Right hindlimb (tissue), 1 donor: ENCODE measurements around the gene LCN6.
"Not testable (repeated sequence)": the region's sequence is repeated elsewhere in the genome, so short reads cannot be mapped to it uniquely, and the experiment has no call there.

Experiments
- DNase-seq: peaks from one replicate; pipeline ENCODE4 v3.0.0-alpha.2; 2018

Gene LCN6

DNA sequence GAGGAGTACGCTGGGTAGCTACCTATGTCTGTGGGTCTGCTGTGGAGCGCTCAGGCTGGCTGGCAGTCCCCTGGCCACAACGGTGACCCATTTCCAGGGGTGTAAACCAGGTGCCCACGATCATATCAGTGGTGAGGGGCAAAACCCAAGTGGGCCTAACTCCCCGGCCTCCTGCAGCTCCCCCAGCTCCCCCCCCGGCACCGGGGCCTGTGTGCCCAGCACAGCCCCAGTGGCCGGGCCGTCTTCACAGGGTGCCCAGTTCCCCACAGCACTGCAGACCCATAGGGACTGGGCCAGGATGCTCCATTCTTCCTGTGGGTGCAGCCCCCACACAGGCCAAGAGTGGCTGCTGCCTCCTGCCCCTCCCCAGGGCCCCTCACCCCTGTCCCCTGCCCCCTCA, 10.7 kb upstream of the LCN6 start:
- DNase-seq, result no peak

DNA sequence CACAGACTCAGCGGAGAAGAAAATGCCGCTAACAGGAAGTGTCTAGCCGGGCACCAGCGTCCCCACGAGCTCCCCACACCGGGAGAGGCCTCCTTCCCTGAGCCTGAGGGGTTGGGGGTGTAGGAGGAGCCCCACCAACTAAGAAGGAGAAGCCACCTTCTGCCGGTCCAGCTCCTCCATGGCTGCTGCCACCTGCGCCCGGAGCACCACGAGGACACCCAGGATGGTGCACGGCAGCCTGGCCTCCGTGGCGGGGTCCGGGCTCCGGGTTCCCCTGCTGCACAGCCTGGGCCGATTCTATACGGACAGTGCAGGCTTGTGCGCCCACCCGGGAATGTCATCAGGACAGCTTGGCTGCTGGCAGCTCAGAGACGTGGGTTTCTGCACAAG, 9.4 kb upstream of the LCN6 start:
- no peak for DNase-seq

DNA sequence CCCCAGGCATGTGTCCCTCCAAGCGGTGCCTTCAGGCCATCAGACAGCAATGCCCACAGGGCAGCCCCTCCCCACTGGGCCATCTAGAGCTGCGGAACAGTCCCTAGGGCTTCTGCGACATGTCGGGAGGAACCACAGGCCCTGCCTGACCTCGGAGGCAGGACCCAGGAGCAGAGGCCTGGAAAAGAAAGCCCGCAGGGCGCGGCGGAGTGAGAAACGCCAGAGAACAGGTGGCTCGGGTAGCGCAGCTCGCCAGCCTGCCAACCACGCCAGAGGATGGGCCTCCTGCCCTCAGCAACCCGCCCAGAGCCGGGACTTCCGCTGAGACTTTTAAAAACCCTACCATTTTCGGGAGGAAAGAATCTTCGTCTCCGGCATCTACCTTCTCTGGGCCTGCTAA, 9.0 kb upstream of the LCN6 start:
- DNase-seq, result no peak

DNA sequence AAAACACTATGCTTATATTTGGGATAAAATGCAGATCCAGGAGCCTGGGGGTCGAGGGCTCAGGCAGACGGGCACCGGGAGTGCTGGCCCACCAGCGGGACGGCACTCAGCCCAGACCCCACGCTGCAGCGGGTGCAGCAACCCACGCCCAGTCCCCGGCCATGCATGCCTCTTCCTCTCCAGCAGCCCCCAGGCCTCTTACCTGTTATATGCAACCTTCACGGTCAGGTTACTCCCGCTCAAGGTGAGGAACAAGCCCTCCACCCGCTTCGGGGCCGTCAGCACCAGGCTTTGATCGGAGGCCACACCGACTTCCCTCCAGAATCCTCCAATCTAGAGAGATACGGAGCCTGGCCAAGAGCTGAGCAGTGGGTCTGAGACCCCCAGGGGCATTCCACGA, 8.5 kb upstream of the LCN6 start:
- DNase-seq, result no peak

DNA sequence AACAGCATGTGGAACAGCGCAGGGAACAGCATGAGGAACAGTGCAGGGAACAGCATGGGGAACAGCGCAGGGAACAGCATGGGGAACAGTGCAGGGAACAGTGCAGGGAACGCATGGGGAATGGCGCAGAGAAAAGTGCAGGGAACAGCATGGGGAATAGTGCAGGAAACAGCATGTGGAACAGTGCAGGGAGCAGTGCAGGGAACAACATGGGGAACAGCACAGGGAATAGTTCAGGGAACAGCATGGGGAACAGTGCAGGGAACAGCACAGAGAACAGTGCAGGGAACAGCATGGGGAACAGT, 7.8 kb upstream of the LCN6 start:
- no peak for DNase-seq

DNA sequence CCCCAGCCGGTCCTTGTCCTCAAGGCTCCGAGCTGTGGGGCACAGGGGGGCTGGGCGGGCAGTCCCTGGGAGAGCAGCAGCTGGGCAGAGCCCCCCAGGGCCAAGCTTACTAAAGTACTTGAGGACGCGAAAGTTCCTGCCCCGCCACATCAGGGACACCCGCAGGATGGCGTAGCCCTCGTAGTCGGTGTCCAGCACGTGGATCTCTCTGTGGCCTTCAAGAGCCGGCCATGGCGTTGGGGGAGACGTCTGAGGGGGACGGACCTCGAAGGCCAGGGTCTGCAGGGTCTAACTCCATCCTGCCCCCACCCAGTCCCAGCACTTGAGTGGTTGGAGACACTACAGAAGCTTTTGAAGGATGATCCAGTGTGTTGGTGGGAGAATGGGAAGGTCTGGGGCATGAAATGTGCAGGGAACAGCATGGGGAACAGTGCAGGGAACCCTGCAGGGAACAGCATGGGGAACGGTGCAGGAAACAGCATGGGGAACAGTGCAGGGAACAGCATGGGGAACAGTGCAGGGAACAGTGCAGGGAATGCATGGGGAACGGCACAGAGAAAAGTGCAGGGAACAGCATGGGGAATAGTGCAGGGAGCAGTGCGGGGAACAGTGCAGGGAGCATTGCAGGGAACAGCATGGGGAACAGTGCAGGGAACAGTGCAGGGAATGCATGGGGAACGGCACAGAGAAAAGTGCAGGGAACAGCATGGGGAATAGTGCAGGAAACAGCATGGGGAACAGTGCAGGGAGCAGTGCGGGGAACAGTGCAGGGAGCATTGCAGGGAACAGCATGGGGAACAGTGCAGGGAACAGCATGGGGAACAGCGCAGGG, 7.2 kb upstream of the LCN6 start:
- DNase-seq, result not testable (repeated sequence)

DNA sequence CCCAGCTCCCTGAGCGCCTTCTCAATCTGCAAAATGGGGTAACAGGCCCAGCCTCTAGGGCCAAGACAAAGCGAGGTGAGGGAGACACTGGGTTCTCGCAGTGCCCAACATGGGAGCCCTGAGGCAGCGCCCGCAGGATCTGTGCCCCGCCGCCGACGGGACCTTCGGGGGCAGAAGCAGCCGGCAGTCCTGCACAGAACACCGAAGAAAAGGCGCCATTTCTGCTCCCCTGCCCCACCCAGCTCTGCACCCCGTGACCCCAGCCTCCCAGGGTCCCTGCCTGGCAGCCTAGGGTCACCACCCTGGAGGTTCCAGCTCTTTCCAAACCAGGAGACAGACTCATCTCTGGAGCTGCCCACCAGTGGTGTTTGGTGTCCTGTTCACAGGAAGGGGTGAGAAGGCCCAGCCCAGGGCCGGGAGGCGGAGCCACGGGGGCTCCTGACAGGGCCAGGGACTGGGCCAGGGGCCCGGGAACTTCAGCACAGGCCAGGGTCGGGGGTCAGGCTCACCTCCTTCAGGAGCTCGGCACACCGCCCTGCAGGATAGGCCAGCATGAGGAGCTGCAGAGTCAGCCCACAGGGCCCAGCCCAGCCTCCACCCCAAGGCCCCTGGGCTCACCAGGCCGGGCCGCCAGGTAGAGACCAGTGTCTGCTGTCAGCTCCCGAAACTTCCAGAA, 6.4 kb upstream of the LCN6 start:
- no peak for DNase-seq

DNA sequence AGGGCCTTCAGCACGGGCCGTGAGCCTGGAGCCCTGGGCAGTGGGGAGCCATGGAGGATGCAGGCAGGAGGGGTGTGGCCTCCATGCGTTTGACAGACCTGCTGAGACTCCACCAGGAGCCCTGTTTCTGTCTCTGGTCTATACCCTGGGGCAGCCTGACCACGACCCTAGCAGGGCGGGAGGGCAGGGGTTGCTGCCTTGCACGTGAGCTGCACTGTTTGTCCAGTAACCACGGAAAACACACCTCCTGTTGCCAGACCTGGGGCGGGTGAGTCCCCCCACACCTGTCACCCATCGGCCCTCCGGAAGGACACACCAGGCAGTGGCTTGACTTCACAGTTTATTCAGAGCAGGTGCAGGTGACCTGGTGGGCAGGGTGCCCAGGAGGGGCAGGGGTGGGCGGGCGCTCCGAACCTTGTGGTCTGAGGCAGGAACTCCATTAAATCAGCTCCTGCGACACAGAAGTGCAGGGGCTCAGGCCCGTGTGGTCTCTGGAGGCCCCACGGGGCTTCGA, 5.8 kb upstream of the LCN6 start:
- no peak for DNase-seq

DNA sequence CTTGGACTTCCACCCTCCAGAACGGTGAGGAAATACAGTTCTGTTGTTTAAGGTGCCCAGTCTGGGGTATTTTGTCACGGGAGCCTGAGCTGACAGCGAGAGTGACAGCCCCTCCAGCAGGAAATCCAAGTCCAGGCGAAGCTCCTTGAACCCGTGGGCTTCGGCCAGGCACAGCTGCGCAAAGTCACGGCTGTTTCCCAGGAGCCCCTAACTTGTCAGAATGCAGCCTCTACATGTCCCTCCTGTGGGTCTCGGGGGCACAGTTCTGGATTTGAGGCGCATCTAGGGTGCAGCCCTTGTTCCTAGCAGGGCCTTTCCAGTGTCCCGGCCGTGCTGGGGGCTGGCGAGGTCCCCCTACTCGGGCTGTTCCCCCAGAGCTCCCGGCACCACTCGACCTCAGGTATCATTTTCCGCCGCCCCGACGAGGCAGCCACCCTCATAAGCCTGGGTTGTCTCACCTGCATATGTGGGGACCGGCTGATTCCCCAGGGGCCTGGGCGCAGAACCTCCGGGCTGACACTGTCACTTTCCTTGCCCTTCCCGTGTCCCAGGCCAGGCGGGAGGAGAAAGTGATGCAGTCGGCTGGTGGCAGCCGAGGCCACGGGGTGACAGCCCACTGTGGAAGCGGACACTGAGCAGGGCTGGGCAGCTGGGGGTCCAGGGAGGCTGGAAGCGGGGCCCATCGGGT, 5.2 kb upstream of the LCN6 start:
- DNase-seq, result no peak

DNA sequence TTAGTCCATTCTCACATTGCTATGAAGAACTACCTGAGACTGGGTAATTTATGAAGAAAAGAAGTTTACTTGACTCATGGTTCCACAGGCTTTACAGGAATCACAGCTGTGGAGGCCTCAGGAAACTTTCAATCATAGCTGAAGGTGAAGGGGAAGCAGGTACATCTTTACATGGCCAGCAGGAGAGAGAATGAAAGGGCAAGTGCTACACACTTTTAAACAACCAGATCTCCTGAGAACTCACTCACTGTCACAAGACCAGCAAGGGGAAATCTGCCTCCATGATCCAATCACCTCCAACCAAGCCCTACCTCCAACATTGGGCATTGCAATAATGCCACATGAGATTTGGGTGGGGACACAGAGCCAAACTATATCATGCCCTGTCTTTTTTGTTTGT, 3.5 kb upstream of the LCN6 start:
- no peak for DNase-seq

DNA sequence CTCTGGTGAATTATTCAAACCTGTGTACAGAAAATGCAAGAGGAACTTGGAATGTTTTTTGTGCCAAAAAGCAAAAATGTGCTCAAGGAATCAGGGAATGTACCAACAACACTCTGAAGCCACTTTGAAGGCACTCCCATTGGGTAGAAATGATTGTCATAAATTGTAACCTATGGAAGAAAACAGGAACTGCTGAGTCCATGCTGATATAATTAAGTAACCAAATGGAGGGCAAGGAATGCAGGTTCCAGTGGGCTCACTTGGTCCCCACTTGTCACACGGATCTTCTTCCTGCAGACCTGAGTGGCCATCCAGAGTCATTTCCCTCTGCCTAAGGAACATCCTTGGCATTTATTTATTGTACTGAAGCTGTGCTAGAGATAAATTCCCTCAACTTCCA, 2.9 kb upstream of the LCN6 start:
- DNase-seq, result no peak

DNA sequence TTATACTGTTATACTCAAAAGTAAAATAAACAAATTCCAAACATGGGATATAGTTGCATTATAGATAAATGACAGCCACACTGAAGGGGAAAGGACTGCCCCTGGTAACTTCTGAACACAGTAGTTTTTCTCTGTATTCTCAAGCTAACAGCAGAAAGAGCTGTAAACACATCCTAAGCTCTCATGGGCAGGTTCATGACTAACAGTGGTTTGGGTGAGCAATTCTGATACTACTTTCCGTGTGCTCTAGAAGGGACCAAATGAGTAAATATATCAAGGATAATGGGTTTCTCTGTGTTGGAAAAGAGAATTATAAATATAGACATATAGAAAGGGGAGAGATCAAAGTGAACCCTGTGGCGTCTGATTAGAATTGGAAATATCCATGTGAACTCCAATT, 2.2 kb upstream of the LCN6 start:
- no peak for DNase-seq

DNA sequence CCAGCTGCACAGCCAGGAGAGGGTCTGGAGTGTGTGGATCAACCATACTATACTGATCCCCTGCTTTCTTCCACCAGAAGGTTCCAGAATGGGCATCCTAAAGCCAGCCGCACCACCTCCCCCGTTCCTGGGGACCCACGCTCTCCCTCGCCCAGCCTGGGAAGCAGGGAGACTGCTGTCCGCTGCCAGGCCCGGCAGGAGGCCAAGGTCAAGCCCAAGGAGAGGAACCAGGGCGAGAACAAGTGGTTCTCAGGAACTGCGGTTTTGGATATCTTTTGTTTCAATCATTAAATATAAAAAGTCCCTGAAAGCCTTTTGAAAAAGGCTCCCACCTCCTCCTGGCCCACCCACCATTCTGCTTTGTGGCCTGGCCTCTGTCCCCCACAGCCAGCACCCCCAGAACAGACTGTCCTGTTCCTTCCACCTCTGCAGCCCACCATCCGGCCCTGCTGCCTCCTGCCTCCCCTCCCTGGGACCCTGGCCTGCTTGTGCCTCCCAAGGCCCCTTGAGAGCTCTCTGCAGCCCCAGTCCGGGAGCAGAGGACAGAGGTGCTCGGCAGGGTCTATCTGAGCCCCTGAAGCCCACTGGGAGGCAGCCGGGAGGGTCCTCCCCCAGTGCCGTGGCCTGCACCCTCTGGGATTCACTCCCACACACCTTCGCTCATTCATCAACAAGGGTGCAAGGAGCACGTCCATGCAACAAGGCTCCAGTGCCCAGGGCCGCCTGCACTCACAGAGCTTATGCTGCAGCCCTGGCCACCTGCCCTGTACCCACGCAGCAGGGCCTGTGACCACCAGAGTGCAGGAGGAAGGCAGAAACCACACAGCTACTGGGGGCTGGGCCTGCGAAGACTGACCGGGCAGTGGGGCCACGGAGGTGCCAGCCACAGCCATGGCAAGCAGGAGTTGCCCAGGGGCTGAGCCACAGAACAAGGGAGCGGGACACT, 614 bp upstream of the LCN6 start:
- no peak for DNase-seq

DNA sequence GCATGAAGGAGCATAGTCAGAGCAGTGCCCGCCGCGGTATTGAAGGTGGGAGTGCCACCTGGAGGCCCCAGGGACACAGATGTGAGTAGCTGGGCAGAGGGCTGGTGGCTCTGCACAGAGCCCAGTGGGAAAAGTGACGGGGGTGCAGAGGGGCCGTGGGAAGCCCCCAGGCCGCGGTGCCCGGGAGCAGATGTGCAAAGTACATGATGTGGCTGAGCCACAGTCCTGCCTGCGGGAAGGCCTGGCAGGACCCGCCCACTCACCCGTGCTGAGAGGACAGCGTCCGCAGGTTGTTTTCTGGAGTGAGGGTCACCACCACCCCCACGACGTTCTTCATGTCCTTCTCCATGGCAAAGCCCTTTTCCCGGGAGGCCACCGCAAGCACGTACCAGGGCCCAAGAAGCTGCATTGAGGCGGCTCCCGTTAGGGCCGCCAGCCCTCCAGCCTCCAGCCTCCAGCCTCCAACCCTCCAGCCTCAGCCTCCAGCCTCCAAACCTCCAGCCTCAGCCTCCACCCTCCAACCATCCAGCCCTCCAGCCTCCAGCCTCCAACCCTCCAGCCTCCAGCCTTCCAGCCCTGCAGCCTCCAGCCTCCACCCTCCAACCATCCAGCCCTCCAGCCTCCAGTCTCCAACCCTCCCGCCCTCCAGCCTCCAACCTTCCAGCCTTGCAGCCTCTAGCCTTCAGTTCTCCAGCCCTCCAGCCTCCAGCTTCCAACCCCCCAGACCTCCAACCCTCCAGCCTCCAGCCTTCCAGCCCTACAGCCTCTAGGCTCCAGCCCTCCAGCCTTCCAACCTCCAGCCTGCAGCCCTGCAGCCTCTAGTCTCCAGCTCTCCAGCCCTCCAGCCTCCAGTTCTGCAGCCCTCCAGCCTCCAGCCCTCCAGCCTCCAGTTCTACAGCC, 914 bp downstream of the LCN6 start:
- no peak for DNase-seq

DNA sequence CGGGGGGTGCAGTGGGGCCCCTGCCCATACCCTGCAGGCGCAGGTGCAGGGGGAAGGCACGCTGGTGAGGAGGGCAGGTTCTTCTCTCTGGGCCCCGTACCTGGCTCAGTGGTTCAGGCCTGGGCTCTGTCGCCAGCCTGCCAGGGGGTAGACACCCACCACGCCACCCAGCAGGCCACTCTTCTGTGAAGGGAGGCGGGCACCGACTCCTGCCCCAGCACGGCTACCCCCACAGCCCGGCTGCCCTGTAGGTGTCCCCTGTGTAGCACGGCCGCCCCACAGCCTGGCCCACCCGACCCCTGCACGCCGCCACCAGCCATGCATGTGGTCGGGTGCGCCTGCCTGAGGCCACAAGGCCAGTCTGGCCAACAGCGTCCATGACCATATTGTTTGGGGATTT, 1.7 kb downstream of the LCN6 start:
- no peak for DNase-seq

DNA sequence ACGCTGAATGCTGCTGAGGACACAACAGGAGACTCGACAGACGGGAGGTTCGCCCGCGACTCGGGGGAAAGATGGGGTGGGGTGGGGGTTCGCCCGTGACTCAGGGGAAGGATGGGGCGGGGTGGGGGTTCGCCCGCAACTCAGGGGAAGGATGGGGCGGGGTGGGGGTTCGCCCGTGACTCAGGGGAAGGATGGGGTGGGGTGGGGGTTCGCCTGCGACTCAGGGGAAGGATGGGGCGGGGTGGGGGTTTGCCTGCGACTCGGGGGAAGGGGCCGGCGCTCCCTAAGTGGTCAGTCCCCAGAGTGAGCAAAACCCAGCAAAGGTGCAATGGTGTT, 2.2 kb downstream of the LCN6 start:
- no peak for DNase-seq

DNA sequence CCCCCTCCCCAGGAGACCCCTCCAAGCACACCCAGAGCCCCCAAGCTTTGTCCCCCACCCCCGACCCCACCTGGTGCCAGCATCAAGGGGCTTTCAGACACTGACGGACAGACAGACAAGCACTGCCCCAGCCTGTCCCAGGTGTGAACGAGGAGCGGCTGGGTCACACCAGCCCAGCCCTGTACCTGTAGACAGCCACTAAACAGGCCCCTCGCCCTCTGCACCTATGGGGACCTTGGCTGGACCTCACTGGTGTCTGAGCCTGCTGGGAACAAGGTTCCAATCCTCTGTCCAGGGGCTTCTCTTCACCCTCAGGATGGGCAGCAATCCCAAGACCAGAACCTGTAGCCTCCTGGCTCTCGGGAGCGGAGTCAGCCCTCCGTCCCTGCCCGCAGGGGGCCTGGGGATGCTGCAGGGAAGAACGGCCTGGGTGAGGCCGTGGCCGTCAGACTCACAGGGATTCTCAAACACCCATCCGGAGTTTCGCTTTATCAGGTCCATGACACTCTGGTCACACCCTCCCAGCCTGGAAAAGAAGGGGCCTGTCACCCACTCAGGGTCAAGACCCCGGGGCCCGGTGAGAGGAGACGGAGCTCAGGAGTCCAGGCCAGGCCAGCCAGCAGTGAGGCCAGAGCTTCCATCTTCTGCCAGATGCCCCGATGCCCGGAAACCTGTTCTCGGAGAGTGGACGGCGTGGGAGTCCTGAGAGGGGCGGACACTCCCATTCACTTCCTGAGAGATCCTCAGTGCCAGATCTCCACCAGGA, 2.8 kb downstream of the LCN6 start:
- no peak for DNase-seq

DNA sequence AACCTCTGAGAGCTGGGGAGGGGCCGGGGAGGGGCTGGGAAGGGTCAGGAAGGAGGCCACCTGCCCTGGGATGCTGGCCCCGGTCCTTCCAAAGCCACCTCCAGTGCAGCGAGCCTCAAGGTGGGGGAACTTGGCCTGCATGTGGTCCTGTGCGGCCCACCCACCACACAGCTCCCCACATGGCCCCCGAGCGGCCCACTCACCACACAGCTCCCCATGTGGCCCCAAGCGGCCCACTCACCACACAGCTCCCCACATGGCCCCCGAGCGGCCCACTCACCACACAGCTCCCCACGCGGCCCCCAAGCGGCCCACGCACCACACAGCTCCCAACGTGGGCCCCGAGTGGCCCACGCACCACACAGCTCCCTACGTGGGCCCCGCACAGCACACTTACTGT, 3.6 kb downstream of the LCN6 start:
- no peak for DNase-seq

DNA sequence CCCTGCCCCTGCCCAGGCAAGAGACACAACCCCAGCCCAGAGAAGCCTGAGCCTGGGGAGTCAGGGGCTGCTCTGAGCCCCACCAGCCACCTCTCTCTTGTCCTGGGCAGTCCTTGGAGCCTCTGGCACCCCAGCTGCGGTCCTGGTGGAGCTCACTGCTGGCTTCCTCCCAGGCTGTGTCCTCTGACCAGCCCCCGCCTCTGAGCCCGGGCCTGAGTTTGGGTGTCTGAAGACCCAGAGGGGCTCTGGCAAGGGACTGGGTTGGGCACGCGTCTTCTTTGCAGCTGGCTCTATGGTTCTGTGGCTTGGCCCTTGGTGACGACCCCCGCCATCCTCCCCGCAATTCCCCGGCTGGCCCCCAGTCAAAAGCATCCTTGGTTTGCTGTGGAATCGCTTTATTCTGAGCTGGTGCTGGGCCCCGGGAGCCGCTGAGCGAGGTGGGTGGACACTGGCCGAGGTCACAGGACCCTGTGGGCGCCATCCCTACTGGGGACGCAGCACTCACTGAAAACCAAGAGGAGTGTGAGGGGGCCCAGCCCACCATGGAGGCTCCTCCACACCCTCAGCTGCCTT, 4.6 kb downstream of the LCN6 start:
- DNase-seq, result no peak

DNA sequence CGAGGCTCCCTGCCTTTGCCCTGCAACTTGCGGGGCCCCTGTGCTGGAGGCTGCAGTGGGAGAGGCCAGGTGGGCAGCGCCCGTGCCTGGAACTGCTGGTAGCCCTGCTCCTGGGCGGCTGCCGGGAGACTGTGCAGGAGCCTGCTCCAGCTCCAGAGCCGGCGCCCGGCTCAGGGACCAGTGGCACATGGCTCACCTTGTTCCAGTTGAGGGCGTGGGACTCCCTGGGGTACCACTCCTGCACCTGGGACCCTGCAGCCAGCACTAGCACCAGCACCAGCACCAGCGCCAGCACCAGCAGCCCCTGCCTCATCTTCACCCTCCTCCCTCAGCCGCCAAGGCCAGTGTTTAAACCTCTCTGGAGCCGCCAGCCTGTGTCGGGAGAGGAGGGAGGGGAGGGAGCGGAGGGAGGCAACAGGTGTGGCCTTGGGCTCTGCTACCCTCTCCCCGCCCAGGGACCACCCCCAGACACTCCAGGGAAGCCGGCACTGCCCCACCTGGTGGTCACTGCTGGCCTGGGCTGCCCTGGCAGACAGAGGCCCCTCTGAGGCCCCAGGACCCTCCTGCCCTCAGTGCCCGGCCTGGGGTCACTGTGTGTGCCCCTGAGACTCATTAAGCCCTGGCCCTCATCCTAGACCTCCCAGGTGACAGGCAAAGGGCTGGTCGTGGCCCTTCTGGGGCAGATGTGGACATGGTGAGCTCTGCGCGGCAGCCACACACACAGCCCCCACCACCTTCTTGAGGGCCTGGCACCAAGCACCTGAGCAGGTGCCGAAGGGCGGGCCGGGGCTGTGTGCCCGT, 5.5 kb downstream of the LCN6 start, which contains the start of gene LCN10:
TSS of gene LCN10 (minus strand) at position 350 of the 801 bp plus-strand sequence. CDS start at position 313, 37 bp downstream.
- no peak for DNase-seq
